Measurements from ENCODE around the gene PTPN3.
"Not testable (repeated sequence)": the region's sequence is repeated elsewhere in the genome, so short reads cannot be mapped to it uniquely, and the experiment has no call there.

Gene PTPN3

GRCh38 chr9:109498195-109499092 is at the start of gene PTPN3:
PTPN3 (minus strand) TSS chr9:109498307; CDS start chr9:109463434, 34,873 bp downstream.
- DNase-seq: no peak

- not testable (repeated sequence) for DNase-seq
These were observed 46.8 kb upstream of the PTPN3 start for GRCh38 chr9:109544954-109545353.

GRCh38 chr9:109542922-109543321 is 44.8 kb upstream of the PTPN3 start:
- DNase-seq: no peak

- no peak for DNase-seq
These were observed 40.2 kb upstream of the PTPN3 start for GRCh38 chr9:109538346-109538745.

GRCh38 chr9:109537288-109537687 is 39.2 kb upstream of the PTPN3 start:
- DNase-seq: no peak

- DNase-seq: no peak
These were observed 38.8 kb upstream of the PTPN3 start for GRCh38 chr9:109536859-109537258.

- no peak for DNase-seq
These were observed 37.3 kb upstream of the PTPN3 start for GRCh38 chr9:109535365-109535764.

GRCh38 chr9:109534151-109534550 is 36.0 kb upstream of the PTPN3 start:
- no peak for DNase-seq

- not testable (repeated sequence) for DNase-seq
These were observed 34.5 kb upstream of the PTPN3 start for GRCh38 chr9:109532652-109533051.

- no peak for DNase-seq
These were observed 24.0 kb upstream of the PTPN3 start for GRCh38 chr9:109522106-109522505.

- DNase-seq: no peak
These were observed 22.5 kb upstream of the PTPN3 start for GRCh38 chr9:109520475-109521132.

- DNase-seq: no peak
These were observed 21.3 kb upstream of the PTPN3 start for GRCh38 chr9:109519366-109519765.

GRCh38 chr9:109518621-109519335 is 20.7 kb upstream of the PTPN3 start:
- no peak for DNase-seq

- no peak for DNase-seq
These were observed 19.8 kb upstream of the PTPN3 start for GRCh38 chr9:109517901-109518377.

- no peak for DNase-seq
These were observed 15.8 kb upstream of the PTPN3 start for GRCh38 chr9:109513871-109514270.

GRCh38 chr9:109512170-109512756 is 14.2 kb upstream of the PTPN3 start:
- DNase-seq: no peak

GRCh38 chr9:109510506-109510905 is 12.4 kb upstream of the PTPN3 start:
- DNase-seq: no peak

- DNase-seq: not testable (repeated sequence)
These were observed 11.9 kb upstream of the PTPN3 start for GRCh38 chr9:109510042-109510441.

GRCh38 chr9:109509611-109510010 is 11.5 kb upstream of the PTPN3 start:
- no peak for DNase-seq

- DNase-seq: no peak
These were observed 9.3 kb upstream of the PTPN3 start for GRCh38 chr9:109507421-109507838.

GRCh38 chr9:109506097-109506712 is 8.1 kb upstream of the PTPN3 start:
- no peak for DNase-seq

- DNase-seq: no peak
These were observed 6.6 kb upstream of the PTPN3 start for GRCh38 chr9:109504689-109505088.

All from stimulated activated CD4-positive, alpha-beta T cell treated with anti-CD3 and anti-CD28 coated beads, Interleukin-4, amount 100 ng/mL, for 1 hour (primary cell).